SK-N-SH treated with all-trans-retinoic acid at 6 μM for 48 hours (cell line): ENCODE data around the gene MCF2.

Source experiments
- ATAC-seq: fragments of 200-7000 bp; cut with Tn5 transposase; 3 replicates; pipeline ENCODE4 v1.9.1; 2020; ENCODE audit warnings: mild to moderate bottlenecking, moderate library complexity
- ARNTL ChIP-seq: fragments of 450-650 bp; formaldehyde crosslinking; IDR thresholded peaks from 2 replicates; pipeline ENCODE4 v1.5.0; 2020; ENCODE audit warnings: low read depth, mild to moderate bottlenecking, moderate library complexity, borderline replicate concordance
- CREB5 ChIP-seq: fragments of 250-450 bp; sonication (Bioruptor Pico); IDR thresholded peaks from 2 replicates; pipeline ENCODE4 v1.5.1; 2020; ENCODE audit warnings: low read depth, mild to moderate bottlenecking, moderate library complexity
- CSDC2 ChIP-seq: fragments of 250-450 bp; sonication (Bioruptor Pico); IDR thresholded peaks from 2 replicates; pipeline ENCODE4 v1.5.0; 2020; ENCODE audit warnings: mild to moderate bottlenecking, moderate library complexity
- CSRNP3 ChIP-seq: fragments of 250-450 bp; sonication (Bioruptor Pico); IDR thresholded peaks from 2 replicates; pipeline ENCODE4 v1.5.1; 2021; ENCODE audit warnings: mild to moderate bottlenecking, moderate library complexity
- ISL1 ChIP-seq: fragments of 250-450 bp; sonication (Bioruptor Pico); IDR thresholded peaks from 2 replicates; pipeline ENCODE4 v2.1.2; 2022; ENCODE audit warnings: mild to moderate bottlenecking, moderate library complexity
- OSR1 ChIP-seq: fragments of 250-450 bp; sonication (Bioruptor Pico); IDR thresholded peaks from 2 replicates; pipeline ENCODE4 v1.8.0; 2022; ENCODE audit warnings: moderate library complexity, mild to moderate bottlenecking, inconsistent platforms
- POU6F1 ChIP-seq: fragments of 250-450 bp; sonication (Bioruptor Pico); IDR thresholded peaks from 2 replicates; pipeline ENCODE4 v1.8.0; 2021; ENCODE audit warnings: low read depth, mild to moderate bottlenecking, moderate library complexity, borderline replicate concordance
- PPARA ChIP-seq: fragments of 250-450 bp; sonication (Bioruptor Pico); IDR thresholded peaks from 2 replicates; pipeline ENCODE4 v1.5.0; 2020; ENCODE audit warnings: mild to moderate bottlenecking, borderline replicate concordance
- RARB ChIP-seq: fragments of 250-450 bp; sonication (Bioruptor Pico); IDR thresholded peaks from 2 replicates; pipeline ENCODE4 v1.8.0; 2021; ENCODE audit warnings: mild to moderate bottlenecking, moderate library complexity
- SNAI2 ChIP-seq: fragments of 250-450 bp; sonication (Bioruptor Pico); IDR thresholded peaks from 2 replicates; pipeline ENCODE4 v1.5.0; 2020; ENCODE audit warnings: mild to moderate bottlenecking, moderate library complexity
- TCF4 ChIP-seq: fragments of 250-450 bp; sonication (Bioruptor Pico); IDR thresholded peaks from 2 replicates; pipeline ENCODE4 v1.8.0; 2021; ENCODE audit warnings: mild to moderate bottlenecking, moderate library complexity, borderline replicate concordance
- TOX ChIP-seq: fragments of 250-450 bp; sonication (Bioruptor Pico); IDR thresholded peaks from 2 replicates; pipeline ENCODE4 v1.8.0; 2021; ENCODE audit warnings: mild to moderate bottlenecking, moderate library complexity, borderline replicate concordance
- TSHZ2 ChIP-seq: fragments of 250-450 bp; sonication (Bioruptor Pico); IDR thresholded peaks from 2 replicates; pipeline ENCODE4 v1.5.0; 2020; ENCODE audit warnings: mild to moderate bottlenecking, moderate library complexity
- ZC3H10 ChIP-seq: fragments of 250-450 bp; sonication (Bioruptor Pico); IDR thresholded peaks from 2 replicates; pipeline ENCODE4 v1.5.1; 2021; ENCODE audit warnings: mild to moderate bottlenecking, moderate library complexity
- ZFP3 ChIP-seq: fragments of 250-450 bp; sonication (Bioruptor Pico); IDR thresholded peaks from 2 replicates; pipeline ENCODE4 v1.5.0; 2020; ENCODE audit warnings: mild to moderate bottlenecking, moderate library complexity
- ZFP30 ChIP-seq: fragments of 450-650 bp; formaldehyde crosslinking; IDR thresholded peaks from 2 replicates; pipeline ENCODE4 v1.5.0; 2022; ENCODE audit warnings: mild to moderate bottlenecking, moderate library complexity
- ZNF70 ChIP-seq: fragments of 450-650 bp; formaldehyde crosslinking; IDR thresholded peaks from 2 replicates; pipeline ENCODE4 v1.5.0; 2020; ENCODE audit warnings: mild to moderate bottlenecking, moderate library complexity
- ZNF8 ChIP-seq: fragments of 450-650 bp; formaldehyde crosslinking; IDR thresholded peaks from 2 replicates; pipeline ENCODE4 v1.5.0; 2020; ENCODE audit warnings: mild to moderate bottlenecking, moderate library complexity

MCF2 gene

GRCh38 chrX:139542652-139543051 is 165.3 kb downstream of the MCF2 start (continued):
- TF ChIP-seq ISL1 (CRISPR knock-in tag), result no peak

GRCh38 chrX:139538907-139539790 is 168.8 kb downstream of the MCF2 start:
- TF ChIP-seq CSDC2 (CRISPR knock-in tag) (no peak), ZNF70 (CRISPR knock-in tag) (no peak), TSHZ2 (CRISPR knock-in tag) (no peak), ZNF8 (no peak), ZFP3 (CRISPR knock-in tag) (no peak), RARB (CRISPR knock-in tag) (no peak), CREB5 (CRISPR knock-in tag) (no peak)
- TF ChIP-seq, all 23 proteins: peak for 0
- no peak for ATAC-seq

- ATAC-seq, result no peak
- no peak for TF ChIP-seq OSR1 (CRISPR knock-in tag)
- TF ChIP-seq SNAI2, result no peak
- TF ChIP-seq TCF4 (CRISPR knock-in tag), result no peak
- TF ChIP-seq ARNTL (CRISPR knock-in tag), result no peak
- TF ChIP-seq ZFP30 (CRISPR knock-in tag), result no peak
- TF ChIP-seq ZNF8, result no peak
- no peak for TF ChIP-seq CSRNP3
- no peak for TF ChIP-seq TSHZ2 (CRISPR knock-in tag)
- no peak for TF ChIP-seq ZC3H10 (CRISPR knock-in tag)
- no peak for TF ChIP-seq ZFP3 (CRISPR knock-in tag)
- no peak for TF ChIP-seq RARB (CRISPR knock-in tag)
- no peak for TF ChIP-seq TOX (CRISPR knock-in tag)
- TF ChIP-seq POU6F1 (CRISPR knock-in tag), result no peak
These were observed 174.5 kb downstream of the MCF2 start for GRCh38 chrX:139533444-139533843.

- ATAC-seq, result no peak
- no peak for TF ChIP-seq ZNF70 (CRISPR knock-in tag)
- no peak for TF ChIP-seq ZC3H10 (CRISPR knock-in tag)
- no peak for TF ChIP-seq OSR1 (CRISPR knock-in tag)
- TF ChIP-seq ARNTL (CRISPR knock-in tag), result no peak
- no peak for TF ChIP-seq PPARA (CRISPR knock-in tag)
- TF ChIP-seq, all 23 proteins: peak for 0
These were observed 175.1 kb downstream of the MCF2 start for GRCh38 chrX:139532834-139533233.
